Measurements from ENCODE around the gene EVX1.

Gene EVX1

DNA sequence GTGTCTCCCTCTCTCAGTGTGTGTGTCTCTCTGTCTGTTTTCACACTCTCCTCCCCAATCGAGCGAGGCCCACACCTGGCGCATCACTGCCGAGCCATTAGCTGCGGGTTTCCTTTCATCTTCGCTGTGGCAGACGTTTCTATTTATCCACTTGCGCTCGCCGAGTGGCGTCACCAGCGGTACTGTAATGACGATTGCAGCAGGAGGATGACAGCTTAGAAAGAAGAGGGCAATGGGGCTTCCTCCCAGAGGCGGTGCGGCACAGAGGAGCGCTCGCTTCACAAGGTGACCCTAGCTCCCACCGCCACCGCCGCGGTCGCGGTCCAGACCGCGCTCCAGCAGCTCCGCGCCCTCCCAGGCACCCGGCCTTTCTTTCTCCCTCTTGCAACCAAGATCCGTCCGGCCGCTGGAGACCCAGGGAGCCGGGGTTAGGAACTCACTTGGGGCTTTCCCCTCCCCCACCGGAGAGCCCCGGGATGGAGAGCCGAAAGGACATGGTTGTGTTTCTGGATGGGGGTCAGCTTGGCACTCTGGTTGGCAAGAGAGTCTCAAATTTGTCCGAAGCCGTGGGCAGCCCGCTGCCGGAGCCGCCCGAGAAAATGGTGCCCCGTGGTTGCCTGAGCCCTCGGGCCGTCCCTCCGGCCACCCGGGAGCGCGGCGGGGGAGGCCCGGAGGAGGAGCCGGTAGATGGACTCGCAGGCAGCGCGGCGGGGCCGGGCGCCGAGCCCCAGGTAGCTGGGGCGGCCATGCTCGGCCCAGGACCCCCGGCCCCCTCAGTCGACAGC is at the start of gene EVX1:
Gene EVX1 (plus strand): TSS at position 248 of the 785 bp plus-strand sequence. CDS start 229 bp downstream, at position 477.
- DNase-seq (ENCODE audit: low read depth in 2 of 2): no peak

DNA sequence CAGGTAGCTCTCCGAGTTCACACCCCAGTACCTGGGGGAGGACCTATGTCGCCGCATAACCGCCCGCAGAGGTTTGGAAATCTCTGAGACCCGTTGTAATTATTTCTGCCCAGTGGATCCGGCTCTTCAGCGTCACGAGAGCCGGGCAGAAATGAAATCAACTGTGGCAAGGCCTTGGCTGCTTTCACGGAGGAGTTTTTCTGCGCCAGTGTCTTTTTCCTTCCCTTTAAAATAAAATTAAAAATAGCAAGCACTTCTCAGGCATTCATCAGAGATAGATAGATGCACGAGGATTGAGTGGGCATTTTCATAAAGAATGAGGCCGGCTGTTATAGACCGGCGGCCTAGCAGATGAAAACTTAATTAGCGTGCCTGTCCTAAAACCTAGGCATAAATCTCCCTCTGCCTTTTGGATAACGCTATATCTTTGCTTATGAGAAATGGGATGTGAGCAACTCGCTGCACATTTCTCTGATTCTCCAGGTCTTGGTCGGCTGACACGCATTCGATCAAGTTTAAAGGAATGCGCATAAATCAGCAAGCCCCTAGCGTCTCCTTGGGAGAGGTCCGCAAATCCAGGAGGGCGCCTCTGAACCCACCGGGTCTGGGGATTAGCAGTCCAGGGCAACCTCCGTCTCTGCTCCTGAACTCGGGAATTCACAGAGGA is 49.1 kb upstream of the EVX1 start:
- no peak for DNase-seq (ENCODE audit: low read depth in 2 of 2)

DNA sequence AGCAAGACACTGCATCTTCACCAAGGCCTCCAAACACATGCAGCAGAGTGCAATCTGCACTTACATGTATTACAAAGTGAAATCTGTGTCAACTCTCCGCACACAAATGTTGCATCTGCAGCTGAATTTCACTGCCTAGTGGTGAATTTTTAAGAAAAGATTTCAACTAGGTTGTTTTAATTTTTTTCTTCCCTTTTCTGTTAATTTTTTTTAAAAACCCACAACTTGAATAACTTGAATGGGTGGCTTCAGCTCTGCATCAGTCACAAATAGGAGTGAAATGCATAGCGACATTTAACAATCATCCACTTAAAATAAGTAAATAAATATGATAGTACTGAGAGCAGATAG is 48.6 kb upstream of the EVX1 start:
- no peak for DNase-seq (ENCODE audit: low read depth in 2 of 2)

DNA sequence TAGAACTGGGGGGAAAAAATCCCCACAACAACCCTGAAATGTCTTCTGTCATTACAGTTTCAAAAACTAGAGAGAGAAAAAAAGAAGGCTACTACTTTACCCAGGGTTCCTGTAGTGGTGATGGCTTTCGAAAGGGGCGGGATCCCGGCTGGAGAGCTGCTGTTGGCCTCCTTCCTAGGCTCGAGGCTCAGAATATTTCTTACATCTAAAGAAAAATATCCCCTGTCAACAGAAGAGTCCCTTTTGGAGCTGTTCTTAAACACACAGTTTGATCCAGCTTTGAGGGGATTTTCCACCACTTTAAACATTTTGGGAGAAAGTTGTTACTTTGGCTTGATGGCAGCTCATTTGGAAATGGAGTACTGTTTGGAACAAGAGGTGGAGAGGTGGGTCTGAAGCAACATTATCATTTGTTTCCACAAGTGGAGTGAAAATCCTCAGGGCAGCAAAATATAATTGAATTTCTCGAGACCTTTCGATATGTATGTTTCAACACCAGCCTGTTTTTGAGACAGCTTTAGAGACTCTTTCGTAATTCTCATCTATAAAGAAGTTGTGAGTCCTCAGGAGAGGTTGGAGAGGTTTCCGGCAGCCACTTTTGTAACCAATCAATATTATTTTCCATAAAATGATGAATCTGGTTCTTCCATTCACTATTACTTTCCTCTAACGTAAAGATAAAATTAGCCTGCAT is 47.8 kb upstream of the EVX1 start:
- no peak for DNase-seq (ENCODE audit: low read depth in 2 of 2)

DNA sequence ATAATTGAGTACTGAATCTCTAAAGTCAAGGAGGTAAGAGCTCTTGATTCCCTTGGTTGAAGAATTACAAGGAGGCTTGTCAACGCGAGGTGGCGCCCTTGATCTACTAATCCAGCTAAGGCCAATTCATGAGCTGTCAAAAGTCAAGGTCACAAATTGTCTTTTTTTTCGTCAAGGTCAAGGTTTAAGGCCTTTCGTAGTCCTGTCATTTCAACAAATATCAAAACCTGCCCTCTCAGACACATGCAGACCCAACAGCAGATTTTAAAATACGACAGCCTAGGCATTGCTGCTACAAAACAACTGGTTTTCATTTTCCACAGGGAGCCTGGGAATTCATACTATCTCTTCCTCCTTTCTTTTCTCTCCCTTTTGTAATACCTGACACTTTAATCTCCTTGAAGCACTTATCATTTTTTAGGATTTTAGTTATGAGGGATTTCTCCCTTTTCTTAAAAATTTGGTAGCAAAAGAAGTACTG is 46.3 kb upstream of the EVX1 start:
- peak; percentile 61 to 71 for DNase-seq (ENCODE audit: low read depth in 2 of 2)

DNA sequence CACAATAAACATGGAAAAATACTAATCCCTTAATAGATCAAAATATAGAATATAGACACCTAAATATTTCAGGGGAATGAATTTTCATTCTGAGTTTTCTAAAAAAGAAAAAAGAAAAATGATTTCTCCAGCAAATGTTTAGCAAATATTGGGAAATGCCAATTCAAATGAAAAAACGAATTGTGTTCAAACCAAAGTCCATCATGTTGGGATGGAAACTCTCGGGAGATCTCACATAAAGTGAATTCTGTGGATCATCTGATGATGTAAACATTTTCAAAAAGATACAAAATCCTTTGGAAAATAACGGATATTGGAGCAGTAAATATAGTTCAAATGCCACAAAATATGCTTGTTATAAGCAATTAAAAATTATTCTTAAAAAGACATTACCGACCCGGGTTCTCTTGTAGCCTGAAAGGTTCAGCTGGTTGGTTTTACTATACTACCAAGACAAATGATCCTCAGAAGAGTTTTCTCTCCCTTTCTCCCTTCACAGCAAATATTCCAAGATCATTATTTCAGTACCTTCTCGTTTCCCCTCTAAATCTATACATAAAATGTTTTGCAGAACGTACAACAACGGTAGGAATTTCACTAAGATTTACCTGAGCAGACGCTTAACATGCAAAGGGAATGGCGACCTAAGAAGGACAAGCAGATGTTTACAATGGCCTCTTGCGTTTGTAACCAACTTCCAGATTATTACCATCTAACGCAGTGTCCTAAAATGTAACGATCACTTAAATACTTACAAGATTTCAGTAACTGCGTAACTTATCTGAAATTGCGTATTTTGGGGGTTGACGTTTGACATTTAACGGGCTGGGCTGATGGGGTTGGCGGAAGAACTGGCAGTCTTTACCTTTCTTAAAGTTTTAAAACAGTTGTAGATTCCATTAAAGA is 45.2 kb upstream of the EVX1 start:
- no peak for DNase-seq (ENCODE audit: low read depth in 2 of 2)

DNA sequence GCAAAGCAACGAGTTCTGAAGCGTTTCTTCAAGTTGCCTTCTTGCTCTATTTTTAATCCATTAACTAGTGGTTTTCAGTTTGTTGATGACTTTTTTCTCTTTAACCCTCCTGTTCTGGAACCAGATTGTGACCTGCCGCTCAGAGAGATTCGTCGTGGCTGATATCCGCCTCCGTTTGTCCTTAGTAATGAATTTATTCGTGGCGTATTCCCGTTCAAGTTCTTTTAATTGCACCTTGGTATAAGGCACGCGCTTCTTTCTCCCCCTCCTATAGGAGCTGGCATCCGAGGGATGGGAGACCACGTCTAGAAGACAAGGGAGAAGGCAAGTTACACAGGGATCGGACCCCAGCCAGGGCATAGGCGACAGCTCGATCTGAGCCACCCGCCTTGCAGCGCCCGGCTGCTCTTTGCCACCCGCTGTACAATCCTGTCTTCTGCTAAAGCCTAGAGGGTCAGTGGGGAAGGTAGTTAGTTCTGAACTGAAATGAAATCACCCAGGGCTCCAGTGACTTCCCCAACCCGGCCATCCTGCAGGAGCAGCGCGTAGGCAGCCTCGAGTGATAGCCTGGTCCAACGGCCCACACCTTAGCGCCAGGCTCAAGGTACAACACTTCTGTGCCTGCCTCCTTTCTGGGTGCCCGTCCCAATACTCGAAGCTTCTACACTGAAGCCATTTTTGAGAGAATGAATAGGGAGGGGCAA is 44.3 kb upstream of the EVX1 start:
- no peak for DNase-seq (ENCODE audit: low read depth in 2 of 2)

DNA sequence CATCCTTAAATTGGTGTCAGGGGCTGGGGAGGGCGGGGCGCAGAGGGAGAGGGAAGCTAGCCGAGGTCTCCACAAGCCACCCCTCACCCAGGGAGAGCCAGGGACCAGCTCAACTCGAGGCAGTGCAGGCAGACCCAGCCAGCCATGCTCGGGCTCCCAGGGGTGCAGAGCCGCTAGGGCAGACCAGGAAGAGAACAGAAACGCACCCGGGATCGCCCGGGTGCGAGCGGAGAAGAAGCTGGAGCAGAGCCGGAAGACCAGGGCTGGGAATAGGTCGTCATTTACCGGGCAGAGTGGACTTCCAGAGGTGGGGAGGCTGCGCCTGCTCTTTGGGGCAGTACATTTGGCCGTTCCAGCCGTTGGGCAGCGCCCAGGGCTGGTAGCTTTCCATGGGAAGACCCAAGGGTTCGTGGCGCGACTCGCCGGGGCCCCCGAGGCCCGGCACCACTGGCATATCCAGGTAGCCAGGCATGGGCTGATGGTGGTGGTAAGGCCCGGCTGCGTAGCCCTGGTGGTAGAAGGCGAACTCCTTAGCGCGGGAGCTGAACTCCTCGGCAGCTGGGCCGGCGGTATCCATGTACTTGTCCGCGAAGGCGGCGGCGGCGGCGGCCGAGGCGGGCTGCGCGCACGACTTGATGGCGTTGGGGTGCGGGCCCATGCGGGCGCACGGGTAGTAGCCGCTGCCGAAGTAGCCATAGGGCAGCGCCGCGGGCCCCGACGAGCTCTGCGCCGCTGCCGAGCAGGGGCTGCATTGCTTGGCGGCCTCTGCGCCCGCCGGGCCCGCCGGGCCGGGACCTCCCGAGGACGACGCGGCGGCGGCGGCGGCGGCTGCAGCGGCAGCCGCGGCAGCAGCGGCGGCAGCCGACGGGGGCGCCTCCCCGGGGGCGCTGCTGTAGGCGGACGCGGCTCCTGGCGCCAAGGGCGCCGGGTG is 43.5 kb upstream of the EVX1 start:
- DNase-seq (ENCODE audit: low read depth in 2 of 2): no peak

DNA sequence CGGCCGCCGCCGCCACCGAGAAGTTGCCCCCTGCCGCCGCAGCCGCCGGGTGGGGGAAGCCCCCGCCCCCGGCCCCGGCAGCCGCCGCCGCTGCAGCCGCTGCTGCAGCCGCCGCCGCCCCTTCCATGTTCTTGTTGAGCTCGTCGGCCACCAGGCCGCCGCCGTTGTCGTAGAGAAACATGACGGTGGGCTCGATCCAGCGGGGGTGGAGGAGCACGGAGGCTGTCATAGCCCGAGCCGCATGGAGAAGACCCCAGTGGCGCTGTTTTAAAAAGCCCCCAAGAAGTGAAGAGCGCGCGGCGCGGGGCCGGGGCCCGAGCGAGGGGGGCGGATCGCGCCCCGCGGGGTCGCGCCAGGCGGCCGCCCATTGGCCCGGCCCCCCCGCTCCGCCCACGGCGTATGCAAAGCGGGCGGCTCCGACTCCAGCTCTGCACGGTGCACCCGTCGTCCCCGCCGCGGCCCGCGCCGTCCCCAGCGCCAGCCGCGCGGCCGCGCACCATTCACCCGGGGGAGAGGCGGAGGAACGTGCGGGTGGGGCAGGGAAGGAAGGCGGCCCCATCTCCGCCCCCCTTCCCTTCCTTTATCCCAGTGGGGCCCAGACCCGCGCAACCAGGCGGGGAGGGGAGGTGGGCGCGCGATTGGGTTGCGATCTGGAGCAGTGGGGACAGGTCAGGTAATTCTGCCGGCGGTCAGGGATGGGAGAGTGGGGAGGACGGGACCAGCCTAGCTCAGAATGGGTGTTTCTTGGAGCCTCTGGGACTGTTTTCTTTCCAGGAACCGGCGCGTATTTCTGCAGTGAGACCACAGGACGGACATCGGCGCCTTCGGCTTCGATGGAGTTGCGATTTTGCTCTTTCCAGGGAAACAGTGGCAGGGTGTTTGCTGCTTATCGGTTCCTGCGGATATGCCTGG is 42.5 kb upstream of the EVX1 start, which contains the start of gene HOXA13:
Gene HOXA13 (minus strand): TSS at position 243 of the 912 bp plus-strand sequence. CDS start 14 bp downstream, at position 229.
- DNase-seq (ENCODE audit: low read depth in 2 of 2): peak in 1 of 2 donors; percentile 33

DNA sequence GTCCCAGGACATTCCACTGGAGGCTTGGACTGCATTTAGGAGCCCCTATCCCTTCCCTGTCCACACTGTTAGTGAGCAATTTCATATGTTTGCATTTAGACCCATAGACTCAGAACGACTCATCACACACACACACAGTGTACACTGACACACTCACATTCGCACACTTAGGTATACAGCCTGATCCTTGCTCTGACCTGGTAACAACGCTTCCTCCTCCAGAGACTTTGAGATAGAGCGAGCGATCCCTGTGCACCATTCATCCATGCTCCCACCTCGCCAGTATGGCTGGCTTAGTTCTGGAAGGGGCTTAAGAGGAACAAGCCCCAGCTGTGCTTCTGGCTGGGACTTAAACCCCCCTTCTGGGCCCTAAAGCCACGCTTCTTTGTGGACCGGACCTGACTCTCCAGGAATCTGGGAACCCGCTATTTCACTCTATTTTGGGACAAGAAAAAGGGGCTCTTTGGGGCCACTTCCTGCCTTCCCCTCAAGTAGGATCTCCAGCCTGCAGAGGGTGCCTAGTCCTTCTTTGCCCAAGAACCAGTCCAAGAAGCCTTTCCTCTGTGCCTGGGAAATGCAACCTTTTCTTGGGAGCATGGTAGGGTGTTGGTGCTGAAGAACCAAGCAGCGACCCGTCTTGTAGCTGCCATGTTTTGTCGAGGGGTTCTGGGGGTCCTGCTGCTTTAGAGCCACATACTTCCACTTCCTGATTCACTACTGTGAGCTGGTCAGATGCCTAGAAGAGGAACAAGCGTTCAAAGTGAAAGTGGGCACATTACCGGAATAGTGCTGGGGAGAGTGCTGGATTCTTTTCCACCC is 41.6 kb upstream of the EVX1 start:
- DNase-seq (ENCODE audit: low read depth in 2 of 2): no peak

DNA sequence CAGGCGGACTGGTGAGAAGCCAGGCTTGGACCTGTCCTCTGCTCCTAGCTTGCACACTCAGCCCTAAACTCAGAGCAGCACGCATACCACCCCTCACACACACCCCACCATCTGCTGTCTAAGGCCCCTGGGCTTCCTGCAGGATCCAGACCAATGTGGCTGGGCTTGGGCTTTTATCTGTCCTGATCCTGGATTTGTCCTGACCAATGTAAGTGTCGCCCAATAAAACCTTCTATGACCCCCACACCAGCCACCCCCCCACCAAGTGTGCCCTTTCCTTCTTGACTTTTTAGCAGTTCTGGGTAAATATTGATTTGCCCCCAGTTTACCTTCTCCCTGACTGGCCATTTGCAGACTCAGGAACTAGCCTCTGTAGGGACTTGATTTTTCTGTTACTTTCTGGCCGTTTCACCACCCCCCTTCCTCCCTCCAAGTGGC is 41.0 kb upstream of the EVX1 start:
- no peak for DNase-seq (ENCODE audit: low read depth in 2 of 2)

DNA sequence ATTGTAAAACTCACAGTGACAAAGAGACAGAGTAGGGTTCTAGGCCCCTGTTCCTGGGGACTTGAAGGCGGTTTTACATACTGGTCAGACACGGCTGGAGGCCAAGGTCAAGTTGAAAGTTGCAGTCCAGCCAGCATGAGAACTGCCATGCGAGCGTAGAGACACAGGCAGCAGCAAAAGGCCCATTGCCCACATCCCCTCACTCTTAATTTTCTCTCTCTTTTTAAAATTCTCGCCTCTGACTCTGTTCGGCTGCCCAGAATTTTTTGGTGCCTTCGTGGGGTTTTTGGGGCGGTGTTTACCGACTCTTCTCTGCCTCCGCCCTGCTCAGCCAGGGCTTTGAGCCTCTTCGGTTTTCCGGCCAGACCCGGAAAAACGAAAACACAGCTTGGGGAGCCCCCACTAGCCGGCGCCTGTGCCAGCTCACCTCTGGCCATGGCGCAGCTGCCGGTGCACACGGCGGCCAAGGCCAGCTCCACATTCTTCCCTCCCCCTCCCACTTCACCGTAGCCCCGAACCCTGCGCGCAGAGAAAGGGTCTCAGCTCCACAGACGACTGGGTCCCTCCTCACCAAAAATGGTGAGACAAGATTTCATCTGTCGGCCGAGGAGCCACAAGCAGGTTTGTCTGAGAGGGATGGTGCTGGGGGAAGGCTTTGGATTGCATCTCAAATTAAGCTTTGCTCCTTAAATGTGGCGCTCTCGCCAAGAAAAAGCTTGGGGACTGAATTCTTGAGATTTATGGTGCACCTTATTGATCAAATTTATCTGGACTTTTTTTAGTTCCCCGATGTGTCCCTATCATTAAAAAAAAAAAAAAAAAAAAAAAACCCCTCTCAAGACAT is 40.4 kb upstream of the EVX1 start:
- no peak for DNase-seq (ENCODE audit: low read depth in 2 of 2)

DNA sequence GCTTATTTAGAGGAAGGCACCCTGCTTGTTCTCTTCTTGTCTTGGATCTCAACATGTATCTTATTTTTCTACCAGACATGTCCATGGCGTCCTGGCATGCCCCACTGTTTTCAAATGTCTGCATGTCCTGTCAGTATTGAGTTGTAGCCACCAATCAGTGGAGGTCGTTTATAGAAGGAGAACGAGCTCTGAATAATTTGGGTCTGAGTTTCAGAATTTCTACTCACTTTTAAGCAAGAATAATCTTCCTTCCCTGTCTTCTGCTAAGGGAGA is 39.8 kb upstream of the EVX1 start:
- DNase-seq (ENCODE audit: low read depth in 2 of 2): no peak

DNA sequence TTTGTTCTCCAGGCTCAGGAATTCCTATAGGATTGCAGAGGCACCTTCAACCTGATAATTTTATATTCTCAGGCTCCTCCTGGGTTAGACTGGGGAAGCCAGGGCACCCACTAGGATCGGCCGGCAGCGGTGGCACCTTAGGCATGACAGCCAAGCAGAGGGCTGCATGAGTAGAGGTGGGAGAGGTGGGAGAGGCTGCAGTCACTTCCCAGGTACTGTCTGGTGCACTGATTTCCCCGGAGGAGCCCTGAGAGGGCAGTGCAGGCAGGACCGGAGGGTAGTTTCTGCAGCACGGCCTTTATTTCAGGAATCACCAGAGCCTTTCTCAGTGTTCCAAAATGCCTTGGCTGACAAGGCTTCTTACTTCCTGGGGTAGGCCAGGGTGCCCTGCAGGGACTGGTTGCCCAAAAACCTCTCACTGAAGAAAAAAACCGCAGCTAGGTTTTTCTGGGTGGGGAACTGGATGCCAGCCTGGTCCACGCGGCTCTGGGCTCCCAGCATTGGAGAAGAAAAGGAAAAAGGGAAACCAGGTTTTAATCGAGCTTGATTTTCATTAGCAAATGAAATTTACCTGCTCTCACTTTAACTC is 39.1 kb upstream of the EVX1 start:
- DNase-seq (ENCODE audit: low read depth in 2 of 2): no peak

DNA sequence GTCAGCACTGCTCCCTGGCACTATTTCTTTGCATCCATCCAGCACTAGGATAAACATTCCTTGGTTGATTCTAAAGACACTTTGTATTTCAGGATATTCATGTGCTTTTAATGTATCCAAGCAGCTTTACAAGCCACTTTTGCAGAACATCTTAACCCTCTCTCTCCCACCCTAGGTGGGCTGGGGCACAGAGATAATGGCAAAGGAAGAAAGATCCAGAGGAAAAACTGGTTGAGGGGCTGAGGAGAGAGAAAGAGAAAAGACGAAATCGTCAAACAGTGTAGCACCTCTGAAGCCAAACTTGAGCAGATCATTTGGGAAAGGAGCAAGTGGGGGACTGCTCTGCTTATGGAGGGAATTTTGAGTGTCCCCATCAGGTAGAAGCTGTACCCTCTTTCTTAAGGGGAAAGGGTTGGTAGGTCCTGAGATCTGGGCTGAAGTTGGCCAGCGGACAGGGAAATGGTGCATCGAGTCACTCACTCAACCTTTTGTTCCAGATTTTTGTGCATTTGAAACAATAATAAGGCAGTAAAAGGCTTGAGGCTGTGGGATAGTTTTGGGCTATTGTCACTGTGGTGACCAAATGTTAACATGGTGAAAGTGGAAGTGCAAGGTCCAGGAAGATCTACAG is 38.5 kb upstream of the EVX1 start:
- DNase-seq (ENCODE audit: low read depth in 2 of 2): no peak

DNA sequence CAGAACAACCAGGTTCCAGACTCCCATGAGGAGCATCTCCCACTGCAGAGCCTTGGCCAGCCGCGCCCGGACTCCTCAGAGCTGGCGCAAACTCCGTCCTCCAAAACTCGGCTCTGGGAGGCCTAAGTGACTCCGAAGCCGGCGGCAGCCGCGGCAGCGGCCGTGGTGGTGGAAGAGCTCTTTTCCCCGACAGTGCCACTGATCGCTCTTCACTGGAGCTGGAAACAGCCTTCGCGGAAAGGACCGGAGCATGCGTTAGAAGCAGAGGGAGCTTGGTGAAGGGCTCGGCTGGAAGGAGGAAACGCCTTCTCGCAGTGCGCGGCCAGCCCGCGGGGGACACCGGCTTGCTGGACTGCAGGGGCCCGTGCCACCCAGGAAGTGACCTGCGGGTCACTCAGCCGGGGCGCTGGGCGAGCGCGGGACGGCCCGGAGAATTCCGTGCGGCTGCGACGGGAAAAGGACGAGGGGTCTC is 37.7 kb upstream of the EVX1 start:
- DNase-seq (ENCODE audit: low read depth in 2 of 2): no peak
